HG02571 (cell line): ENCODE results near the gene WDR44.
"Not testable (repeated sequence)": the region's sequence is repeated elsewhere in the genome, so short reads cannot be mapped to it uniquely, and the experiment has no call there.

Experiments
- ATAC-seq: cut with Tn5 transposase; IDR thresholded peaks from one replicate; pipeline ENCODE4 v1.9.1; 2021; ENCODE audit warnings: mild to moderate bottlenecking, moderate library complexity; ENCODE audit not compliant: unreplicated experiment

The WDR44 gene

GRCh38 chrX:118345464-118346257 is at the start of gene WDR44:
Gene WDR44 (plus strand): TSS chrX:118346106. CDS start chrX:118346504, 398 bp downstream.
- peak; percentile 92 for ATAC-seq

- not testable (repeated sequence) for ATAC-seq
Observed at GRCh38 chrX:118305827-118306226, 40.1 kb upstream of the WDR44 start.

- ATAC-seq = no peak
Observed at GRCh38 chrX:118315529-118315928, 30.4 kb upstream of the WDR44 start.

GRCh38 chrX:118324588-118324987 is 21.3 kb upstream of the WDR44 start:
- no peak for ATAC-seq

- no peak for ATAC-seq
Observed at GRCh38 chrX:118325453-118325852, 20.5 kb upstream of the WDR44 start.

GRCh38 chrX:118329175-118329574 is 16.7 kb upstream of the WDR44 start:
- ATAC-seq = no peak

GRCh38 chrX:118337687-118338086 is 8.2 kb upstream of the WDR44 start:
- no peak for ATAC-seq

GRCh38 chrX:118338930-118339329 is 7.0 kb upstream of the WDR44 start:
- ATAC-seq = no peak

GRCh38 chrX:118345045-118345463 is 852 bp upstream of the WDR44 start:
- no peak for ATAC-seq

GRCh38 chrX:118346258-118347094 is 570 bp downstream of the WDR44 start:
- ATAC-seq = peak; percentile 19

GRCh38 chrX:118347131-118347530 is 1.2 kb downstream of the WDR44 start:
- no peak for ATAC-seq

- no peak for ATAC-seq
Observed at GRCh38 chrX:118347736-118348135, 1.8 kb downstream of the WDR44 start.

- no peak for ATAC-seq
Observed at GRCh38 chrX:118348186-118348810, 2.4 kb downstream of the WDR44 start.

GRCh38 chrX:118349188-118349587 is 3.3 kb downstream of the WDR44 start:
- no peak for ATAC-seq

GRCh38 chrX:118350221-118350620 is 4.3 kb downstream of the WDR44 start:
- ATAC-seq = no peak

- no peak for ATAC-seq
Observed at GRCh38 chrX:118350706-118351105, 4.8 kb downstream of the WDR44 start.

GRCh38 chrX:118352566-118352965 is 6.7 kb downstream of the WDR44 start:
- no peak for ATAC-seq

- ATAC-seq = peak; percentile 45
Observed at GRCh38 chrX:118353081-118353850, 7.4 kb downstream of the WDR44 start.

GRCh38 chrX:118355225-118355920 is 9.5 kb downstream of the WDR44 start:
- ATAC-seq = no peak

- ATAC-seq = no peak
Observed at GRCh38 chrX:118356154-118356701, 10.3 kb downstream of the WDR44 start.
